ENCODE measurements around the gene SHISA9. TPM values are rescaled to one million over a fixed set of nuclear protein-coding genes. Genes with fewer than 3 reads are reported as not detected.

Gene SHISA9
- total RNA-seq, 1 experiment from 2014 or later: 0.16 TPM

- DNase-seq (ENCODE audit: low read depth): no peak
These were observed 166.2 kb downstream of the SHISA9 start for GRCh38 chr16:13067648-13068047.

DNA sequence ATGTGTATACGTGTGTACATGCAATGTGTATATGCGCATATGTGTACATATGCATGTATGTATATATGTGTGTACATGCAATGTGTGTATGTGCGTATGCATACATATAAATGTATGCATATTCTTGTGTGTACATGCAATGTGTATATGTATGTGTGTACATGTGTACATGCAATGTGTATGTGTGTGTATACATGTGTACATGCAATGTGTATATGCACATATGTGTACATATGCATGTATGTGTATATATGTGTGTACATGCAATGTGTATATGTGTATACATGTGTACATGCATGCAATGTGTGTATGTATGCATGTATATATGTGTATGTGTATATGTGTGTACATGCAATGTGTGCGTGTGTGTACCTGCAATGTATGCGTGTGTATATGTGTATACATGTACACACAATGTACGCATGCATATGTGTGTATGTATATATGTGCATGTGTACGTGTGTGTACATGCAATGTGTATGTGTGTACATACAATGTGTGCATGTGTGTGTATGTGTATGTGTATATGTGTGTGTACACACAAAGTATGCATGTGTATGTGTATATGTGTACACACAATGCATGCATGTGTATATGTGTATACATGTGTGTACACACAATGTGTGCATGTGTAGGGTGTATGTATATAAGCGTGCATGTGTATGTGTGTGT is 167.7 kb downstream of the SHISA9 start:
- DNase-seq (ENCODE audit: low read depth): no peak

DNA sequence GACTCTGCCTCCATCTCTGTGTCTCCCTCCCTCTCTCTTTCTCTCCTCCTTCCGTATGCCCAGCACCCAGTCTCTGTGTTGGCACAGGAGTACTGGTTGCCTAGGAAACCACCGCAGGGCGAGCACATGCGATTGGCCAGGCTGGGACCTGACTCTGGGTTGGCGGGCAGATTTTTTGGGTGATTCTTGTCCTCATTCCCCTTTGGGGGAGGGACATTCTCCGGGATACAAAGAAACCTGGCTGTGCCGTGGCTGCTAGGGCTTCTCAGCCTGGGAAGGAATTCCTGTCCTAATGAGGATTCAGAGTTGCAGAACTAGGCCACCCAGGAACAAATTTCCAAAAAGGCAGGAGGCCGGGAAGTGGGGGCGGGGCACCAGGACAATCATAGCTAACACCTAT is 168.9 kb downstream of the SHISA9 start:
- DNase-seq (ENCODE audit: low read depth): no peak

DNA sequence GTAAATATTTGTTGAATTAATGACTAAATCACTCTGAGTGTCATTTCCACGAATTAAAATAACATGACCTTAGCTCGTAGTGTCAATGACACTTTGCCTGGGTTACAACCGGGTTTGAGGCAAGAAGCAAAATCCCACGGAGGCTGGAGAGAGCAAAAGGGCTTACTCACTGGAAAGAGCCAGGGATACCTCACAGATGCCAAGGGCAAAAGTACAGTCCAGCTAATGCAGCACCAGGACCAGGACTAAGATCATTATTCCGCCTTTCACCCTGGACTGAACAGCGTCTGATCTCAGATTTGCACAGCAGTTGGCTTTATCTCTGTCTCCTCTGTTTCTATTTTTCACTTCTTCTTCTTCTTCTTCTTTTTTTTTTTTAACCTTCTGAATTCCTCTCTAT is 175.5 kb downstream of the SHISA9 start:
- DNase-seq (ENCODE audit: low read depth): no peak

- DNase-seq (ENCODE audit: low read depth): no peak
These were observed 176.4 kb downstream of the SHISA9 start for GRCh38 chr16:13077816-13078215.

DNA sequence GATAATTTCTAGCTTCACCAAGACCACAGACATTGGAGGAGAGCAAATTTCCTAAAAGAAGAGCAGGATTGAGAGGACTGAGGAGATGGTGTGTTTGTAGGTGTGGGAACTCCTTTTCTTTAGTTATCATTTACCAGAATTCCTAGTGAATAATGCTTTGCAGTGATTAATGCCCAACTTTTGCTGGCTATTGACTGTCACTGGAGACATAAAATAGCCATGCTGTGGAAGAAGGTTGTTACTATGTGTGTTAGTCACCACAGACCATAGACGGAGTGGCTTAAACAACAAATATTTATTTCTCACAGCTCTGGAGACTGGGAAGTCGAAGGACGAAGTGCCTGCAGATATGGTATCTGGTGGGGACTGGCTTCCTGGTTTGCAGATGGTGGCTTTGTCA is 179.1 kb downstream of the SHISA9 start:
- no peak for DNase-seq (ENCODE audit: low read depth)

- no peak for DNase-seq (ENCODE audit: low read depth)
These were observed 180.5 kb downstream of the SHISA9 start for GRCh38 chr16:13081825-13082331.

- DNase-seq (ENCODE audit: low read depth): no peak
These were observed 182.3 kb downstream of the SHISA9 start for GRCh38 chr16:13083681-13084080.

DNA sequence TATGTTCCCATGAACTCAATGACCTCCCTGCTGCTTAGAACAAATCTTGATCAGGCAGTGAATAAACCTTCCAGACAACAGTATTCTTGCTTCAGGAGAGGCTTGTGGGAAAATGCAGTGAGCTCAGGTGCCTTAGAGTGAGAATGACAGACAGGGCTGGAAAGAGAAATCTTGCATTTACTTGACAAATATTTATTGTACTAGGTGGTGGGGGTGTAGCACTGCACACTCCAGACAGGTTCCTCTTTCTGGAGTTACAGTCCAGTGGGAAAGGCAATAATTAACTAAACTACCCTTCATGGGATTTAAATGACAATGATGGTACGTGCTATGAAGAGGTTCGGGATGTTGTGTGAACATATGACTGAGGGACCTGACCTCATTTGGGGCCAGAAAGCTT is 182.9 kb downstream of the SHISA9 start:
- DNase-seq (ENCODE audit: low read depth): no peak

DNA sequence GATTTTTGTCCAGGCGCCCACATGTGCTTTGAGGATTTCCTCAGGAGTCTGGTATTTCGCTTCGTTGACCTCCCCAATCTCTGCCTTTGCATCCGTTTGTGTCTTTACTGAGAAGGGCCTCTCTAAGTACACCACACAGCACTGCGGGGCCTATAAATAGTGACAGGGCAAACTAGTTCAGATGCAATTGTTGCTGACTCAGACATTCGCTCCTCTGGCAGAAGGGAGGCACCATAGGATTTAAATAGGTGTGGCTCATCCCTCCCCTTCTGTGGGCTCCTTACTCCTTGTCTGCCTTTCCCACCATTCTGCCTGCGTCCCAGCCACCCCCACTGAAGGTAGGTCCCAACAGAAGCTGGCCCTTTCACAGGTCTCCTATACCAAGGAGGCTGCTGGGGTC is 192.3 kb downstream of the SHISA9 start:
- no peak for DNase-seq (ENCODE audit: low read depth)

- DNase-seq (ENCODE audit: low read depth): no peak
These were observed 193.7 kb downstream of the SHISA9 start for GRCh38 chr16:13095061-13095460.

DNA sequence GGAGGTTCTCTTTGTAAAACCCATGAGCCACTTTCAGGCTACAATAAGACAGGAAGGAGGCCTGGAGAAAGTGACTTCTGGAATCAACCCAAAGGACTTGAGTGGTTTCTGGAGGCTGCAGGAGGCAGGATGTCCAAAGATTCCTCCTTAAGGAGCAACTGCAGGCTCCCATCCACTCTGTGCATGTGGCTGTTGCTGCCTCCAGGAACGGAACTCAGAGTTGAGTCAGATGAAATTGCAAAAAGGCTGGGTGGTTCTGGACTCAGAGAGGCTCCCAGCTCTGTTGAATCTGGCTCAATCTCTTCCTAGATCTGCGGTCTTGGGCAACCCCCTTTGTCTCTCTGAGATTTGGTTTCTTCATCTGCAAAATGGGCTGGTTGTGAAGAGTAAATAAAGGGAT is 197.1 kb downstream of the SHISA9 start:
- DNase-seq (ENCODE audit: low read depth): peak; percentile 57

- DNase-seq (ENCODE audit: low read depth): no peak
These were observed 198.4 kb downstream of the SHISA9 start for GRCh38 chr16:13099822-13100221.

- DNase-seq (ENCODE audit: low read depth): no peak
These were observed 199.6 kb downstream of the SHISA9 start for GRCh38 chr16:13100970-13101369.

GRCh38 chr16:13101828-13102227 is 200.4 kb downstream of the SHISA9 start:
- no peak for DNase-seq (ENCODE audit: low read depth)

GRCh38 chr16:13102401-13102800 is 201.0 kb downstream of the SHISA9 start:
- no peak for DNase-seq (ENCODE audit: low read depth)

GRCh38 chr16:13103831-13104530 is 202.6 kb downstream of the SHISA9 start:
- no peak for DNase-seq (ENCODE audit: low read depth)

- no peak for DNase-seq (ENCODE audit: low read depth)
These were observed 203.4 kb downstream of the SHISA9 start for GRCh38 chr16:13104772-13105171.

DNA sequence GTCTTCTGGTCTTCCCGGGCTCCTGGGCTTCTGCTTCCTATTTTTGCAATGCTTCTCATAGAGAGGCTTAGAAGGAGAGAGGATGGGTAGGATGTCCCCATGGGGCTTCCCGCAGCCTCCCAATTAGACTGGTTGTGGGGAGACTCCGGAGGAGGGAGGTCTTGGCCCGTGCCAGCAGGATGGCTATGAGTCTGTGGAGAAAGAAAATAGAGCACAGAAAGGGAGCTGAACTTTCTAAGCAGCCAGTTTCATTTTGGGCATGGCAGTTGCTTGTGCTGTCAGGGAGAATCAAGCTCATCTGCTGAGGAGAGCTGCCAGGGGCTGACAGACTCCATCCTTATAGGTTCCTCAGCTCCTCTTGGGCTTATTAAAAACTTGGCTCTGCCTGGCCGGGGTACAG is 204.0 kb downstream of the SHISA9 start:
- DNase-seq (ENCODE audit: low read depth): no peak

- DNase-seq (ENCODE audit: low read depth): no peak
These were observed 205.1 kb downstream of the SHISA9 start for GRCh38 chr16:13106464-13106863.

DNA sequence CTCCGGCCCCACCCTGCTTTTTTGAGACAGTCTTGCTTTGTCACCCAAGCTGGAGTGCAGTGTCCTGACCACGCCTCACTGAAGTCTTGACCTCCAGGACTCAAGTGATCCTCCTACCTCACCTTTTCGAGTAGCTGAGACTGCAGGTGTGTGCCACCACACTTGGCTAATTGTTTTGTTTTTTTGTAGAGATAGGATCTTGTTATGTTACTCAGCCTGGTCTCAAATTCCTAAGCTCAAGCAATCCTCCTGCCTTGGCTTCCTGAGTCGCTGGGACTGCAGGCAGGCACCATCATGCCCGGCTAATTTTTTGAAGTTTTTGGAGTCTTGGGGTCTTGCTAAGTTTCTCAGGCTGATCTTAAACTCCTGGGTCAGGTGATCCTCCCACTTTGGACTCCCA is 206.7 kb downstream of the SHISA9 start:
- no peak for DNase-seq (ENCODE audit: low read depth)

DNA sequence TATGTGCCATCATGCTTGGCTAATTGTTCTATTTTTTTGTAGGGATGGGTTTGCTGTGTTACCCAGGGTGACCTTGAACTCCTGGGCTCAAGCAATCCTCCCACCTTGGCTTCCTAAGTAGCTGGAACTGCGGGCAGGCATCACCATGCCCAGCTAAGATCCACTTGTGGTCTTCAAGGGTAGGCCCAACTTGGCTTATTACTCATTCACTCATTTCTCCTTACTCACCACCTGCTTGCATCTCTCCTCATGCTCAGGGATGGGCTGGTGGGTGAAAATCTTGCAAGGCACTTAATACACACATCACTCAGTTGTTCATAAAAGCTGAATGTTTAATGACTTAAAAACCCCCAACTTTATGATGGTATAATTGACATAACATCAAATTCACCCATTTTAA is 207.8 kb downstream of the SHISA9 start:
- DNase-seq (ENCODE audit: low read depth): peak; percentile 18

Data from HT1080 (cell line).